Fibroblast of lung (primary cell): ENCODE results near the gene XRRA1.

Source experiments
- EZH2 ChIP-seq: IDR thresholded peaks from 2 replicates; pipeline ENCODE4 v1.5.1; 2012; ENCODE audit warnings: low read length, control low read depth, mild to moderate bottlenecking; ENCODE audit errors: missing control alignments
- TF ChIP-seq, protein P1 (sequence below), 2 donors: IDR thresholded peaks in 1 of 2; conservative IDR thresholded peaks in 1 of 2; 1 replicate in 1 of 2; 2 replicates in 1 of 2; pipeline ENCODE4 v1.5.1; 2011 to 2012; ENCODE audit warnings: low read length in 2 of 2, control low read depth in 1 of 2, inconsistent platforms in 1 of 2, low read depth in 1 of 2, mild to moderate bottlenecking in 1 of 2

DNA sequence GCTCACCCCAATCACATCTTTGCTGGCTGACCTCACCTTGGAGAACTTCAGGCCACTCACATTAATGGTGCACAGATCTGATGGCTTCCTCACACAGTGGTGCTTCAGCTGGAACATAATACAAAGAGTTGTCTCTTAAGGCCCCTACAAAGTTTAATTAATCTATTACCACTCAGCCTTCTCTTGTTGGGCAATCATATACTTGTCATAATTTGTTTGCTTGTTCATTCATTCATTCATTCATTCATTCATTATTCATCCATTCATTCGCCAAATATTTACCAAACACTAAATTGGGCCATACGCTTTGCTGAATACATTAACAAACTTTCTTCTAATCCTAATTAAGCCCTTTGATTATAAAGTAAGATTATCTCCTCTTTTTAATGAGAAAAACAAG is 15.1 kb downstream of the XRRA1 start:
- TF ChIP-seq, protein P1, sequence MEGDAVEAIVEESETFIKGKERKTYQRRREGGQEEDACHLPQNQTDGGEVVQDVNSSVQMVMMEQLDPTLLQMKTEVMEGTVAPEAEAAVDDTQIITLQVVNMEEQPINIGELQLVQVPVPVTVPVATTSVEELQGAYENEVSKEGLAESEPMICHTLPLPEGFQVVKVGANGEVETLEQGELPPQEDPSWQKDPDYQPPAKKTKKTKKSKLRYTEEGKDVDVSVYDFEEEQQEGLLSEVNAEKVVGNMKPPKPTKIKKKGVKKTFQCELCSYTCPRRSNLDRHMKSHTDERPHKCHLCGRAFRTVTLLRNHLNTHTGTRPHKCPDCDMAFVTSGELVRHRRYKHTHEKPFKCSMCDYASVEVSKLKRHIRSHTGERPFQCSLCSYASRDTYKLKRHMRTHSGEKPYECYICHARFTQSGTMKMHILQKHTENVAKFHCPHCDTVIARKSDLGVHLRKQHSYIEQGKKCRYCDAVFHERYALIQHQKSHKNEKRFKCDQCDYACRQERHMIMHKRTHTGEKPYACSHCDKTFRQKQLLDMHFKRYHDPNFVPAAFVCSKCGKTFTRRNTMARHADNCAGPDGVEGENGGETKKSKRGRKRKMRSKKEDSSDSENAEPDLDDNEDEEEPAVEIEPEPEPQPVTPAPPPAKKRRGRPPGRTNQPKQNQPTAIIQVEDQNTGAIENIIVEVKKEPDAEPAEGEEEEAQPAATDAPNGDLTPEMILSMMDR (conservative IDR thresholded peaks at IDR 0.05 in 1 of 2, IDR thresholded peaks at IDR 0.05 in 1 of 2; ENCODE audit: low read depth in 1 of 2, low read length in 2 of 2) = no peak
- TF ChIP-seq EZH2 = no peak
